Measurements from ENCODE around the gene ZSWIM3. TPM values are rescaled to one million over a fixed set of nuclear protein-coding genes. Genes with fewer than 3 reads are reported as not detected.

ZSWIM3 gene
- total and polyA plus RNA-seq, 2 of the 8 experiments (the other 6 are each of a cell fraction or from before 2014, with no cell fraction given): 5.5 to 6.9 TPM

GRCh38 chr20:45921337-45922189 lies 64.1 kb downstream of the ZSWIM3 start:
- Histone ChIP-seq H3K9ac (replicated peaks in 1 of 4; ENCODE audit: extremely low read depth in 1 of 4, low read depth in 3 of 4, low read length in 3 of 4) (no peak overlapping the region), H4K8ac (ENCODE audit: extremely low read depth, insufficient read depth, low read length) (no peak overlapping the region), H4K5ac (ENCODE audit: insufficient read length, low read depth, low read length) (no peak overlapping the region), H3K23me2 (ENCODE audit: low read depth, low read length) (no peaks in the 10 kb centered on the region), H3K23ac (ENCODE audit: insufficient read length) (no peak overlapping the region), H3K4ac (replicated peaks; ENCODE audit: insufficient read length, low read depth, low read length) (no peak overlapping the region), H2AK5ac (ENCODE audit: low read depth, low read length) (no peak overlapping the region), H2BK5ac (ENCODE audit: low read depth, low read length) (no peak overlapping the region), H4K20me1 (replicated peaks in 1 of 2; ENCODE audit: control insufficient read depth in 1 of 2, insufficient read depth in 2 of 2, low read length in 2 of 2) (no peaks in the 10 kb centered on the region), H3K4me2 (ENCODE audit: insufficient read depth in 1 of 2, low read depth in 2 of 2, low read length in 2 of 2) (no peak overlapping the region), H3K4me1 (replicated peaks in 1 of 4; ENCODE audit: control insufficient read depth in 3 of 4, insufficient read depth in 4 of 4, low read length in 3 of 4) (peaks cover 3 to 7% (median 5%) of the 10 kb centered on the region in 4 experiments; a peak in 5 of 7 replicates), H3K27me3 (replicated peaks in 1 of 4; ENCODE audit: control insufficient read depth in 3 of 4, extremely low read depth in 1 of 4, insufficient read depth in 3 of 4, low read length in 3 of 4) (no peaks in the 10 kb centered on the region), H3K9me3 (ENCODE audit: insufficient read depth in 2 of 2, low read depth in 1 of 2, low read length in 1 of 2) (no peaks in the 10 kb centered on the region), H2BK20ac (ENCODE audit: low read length) (no peak overlapping the region), H3K79me2 (ENCODE audit: control insufficient read depth in 1 of 2, insufficient read depth in 2 of 2, low read length in 2 of 2) (no peaks in the 10 kb centered on the region), H3K4me3 (ENCODE audit: extremely low read depth in 1 of 4, insufficient read depth in 2 of 4, low read depth in 3 of 4, low read length in 4 of 4) (no peak overlapping the region), H3K36me3 (ENCODE audit: control insufficient read depth in 2 of 4, insufficient read depth in 4 of 4, low read length in 3 of 4) (no peaks in the 10 kb centered on the region), H3K56ac (replicated peaks; ENCODE audit: insufficient read length, low read depth, low read length) (no peak overlapping the region), H2BK120ac (replicated peaks; ENCODE audit: low read depth, low read length) (no peak overlapping the region), H3K27ac (ENCODE audit: low read depth, low read length) (no peak overlapping the region), H3K18ac (ENCODE audit: extremely low read depth, low read length) (no peak overlapping the region), H4K91ac (replicated peaks; ENCODE audit: insufficient read length, low read length) (no peak overlapping the region), H2BK12ac (ENCODE audit: low read depth, low read length) (no peak overlapping the region), H2BK15ac (ENCODE audit: low read length) (peak overlapping the region; percentile 31; the same call in 1 of the 2 replicates), H3K14ac (ENCODE audit: insufficient read length) (no peak overlapping the region), H2AFZ (ENCODE audit: low read length) (no peak overlapping the region), H3K79me1 (ENCODE audit: low read depth, low read length) (no peaks in the 10 kb centered on the region)
- WGBS, 2 experiments (ENCODE audit: extremely low coverage in 1 of 2, insufficient coverage in 1 of 2, insufficient read length in 1 of 2, insufficient replicate concordance in 2 of 2, low coverage in 1 of 2, low lambda C conversion rate in 2 of 2, missing lambda C conversion rate in 1 of 2): 93% methylated on average over 11 of the region's 11 CpGs; no CpG with 5 or more reads in 1 of the 2 experiments
- DNase-seq (ENCODE audit: low read depth in 1 of 2, low spot score in 2 of 2) (no peak), FAIRE-seq (no peak)
- POLR2A ChIA-PET (ENCODE audit: partially characterized antibody): interaction anchor here (0.7 to 11.8 kb wide), 6 partner anchors 10 to 41 kb away, joined by 3 to 165 read pairs (median 3); partner anchors contain the start of genes CTSA, NEURL2, PCIF1 and PLTP
- TF ChIP-seq GTF2F1 (IDR thresholded peaks at IDR 0.05; ENCODE audit: borderline replicate concordance, low read depth, low read length): no peak
- no peak for TF ChIP-seq SIX5 (IDR thresholded peaks at IDR 0.05; ENCODE audit: low read depth, low read length)
- no peak for TF ChIP-seq CEBPB (IDR thresholded peaks at IDR 0.05; ENCODE audit: low read depth, low read length)
- TF ChIP-seq SRF (IDR thresholded peaks at IDR 0.05; ENCODE audit: low read depth, low read length): no peak
- TF ChIP-seq SUZ12 (IDR thresholded peaks at IDR 0.05; ENCODE audit: low read length): no peak
- TF ChIP-seq ATF2 (IDR thresholded peaks at IDR 0.05; ENCODE audit: low read length): no peak
- CTCF ChIA-PET (ENCODE audit: partially characterized antibody): interaction anchor here (0.6 kb wide), 1 partner anchor 17 kb away, joined by 3 read pairs; no protein-coding TSS in a partner anchor
